ENCODE measurements around the gene MAGI2.
"Not testable (repeated sequence)": the region's sequence is repeated elsewhere in the genome, so short reads cannot be mapped to it uniquely, and the experiment has no call there.

MAGI2 gene

GRCh38 chr7:79452032-79452494, 1.4 kb downstream of the MAGI2 start:
- DNase-seq = peak; percentile 31 to 95 (median 83)

GRCh38 chr7:79451580-79451979, 1.9 kb downstream of the MAGI2 start:
- no peak for DNase-seq

GRCh38 chr7:79442766-79443165, 10.7 kb downstream of the MAGI2 start:
- not testable (repeated sequence) for DNase-seq

GRCh38 chr7:79436378-79436777, 17.1 kb downstream of the MAGI2 start:
- DNase-seq = no peak

GRCh38 chr7:79434867-79435266, 18.6 kb downstream of the MAGI2 start:
- no peak for DNase-seq

- no peak for DNase-seq
Observed at GRCh38 chr7:79434098-79434497, 19.4 kb downstream of the MAGI2 start.

- no peak for DNase-seq
Observed at GRCh38 chr7:79430391-79430790, 23.1 kb downstream of the MAGI2 start.

- peak in 3 of 58 donors; percentile 8 to 64 (median 34) for DNase-seq
Observed at GRCh38 chr7:79425665-79426064, 27.8 kb downstream of the MAGI2 start.

GRCh38 chr7:79421751-79422150, 31.7 kb downstream of the MAGI2 start:
- DNase-seq = no peak

- DNase-seq = no peak
Observed at GRCh38 chr7:79420464-79420863, 33.0 kb downstream of the MAGI2 start.

GRCh38 chr7:79414910-79415309, 38.6 kb downstream of the MAGI2 start:
- DNase-seq = no peak

- no peak for DNase-seq
Observed at GRCh38 chr7:79412915-79413314, 40.6 kb downstream of the MAGI2 start.

- no peak for DNase-seq
Observed at GRCh38 chr7:79412438-79412837, 41.0 kb downstream of the MAGI2 start.

GRCh38 chr7:79410345-79410744, 43.1 kb downstream of the MAGI2 start:
- no peak for DNase-seq

GRCh38 chr7:79407351-79407750, 46.1 kb downstream of the MAGI2 start:
- DNase-seq = no peak

GRCh38 chr7:79406371-79406770, 47.1 kb downstream of the MAGI2 start:
- no peak for DNase-seq

- DNase-seq = no peak
Observed at GRCh38 chr7:79405368-79405767, 48.1 kb downstream of the MAGI2 start.

- no peak for DNase-seq
Observed at GRCh38 chr7:79403879-79404278, 49.6 kb downstream of the MAGI2 start.

- DNase-seq = peak in 1 of 58 donors; percentile 23
Observed at GRCh38 chr7:79403451-79403850, 50.0 kb downstream of the MAGI2 start.

GRCh38 chr7:79401254-79401653, 52.2 kb downstream of the MAGI2 start:
- DNase-seq = no peak

- no peak for DNase-seq
Observed at GRCh38 chr7:79400222-79400621, 53.2 kb downstream of the MAGI2 start.

GRCh38 chr7:79398138-79398749, 55.2 kb downstream of the MAGI2 start:
- no peak for DNase-seq

GRCh38 chr7:79386688-79387422, 66.6 kb downstream of the MAGI2 start:
- DNase-seq = no peak

Data from anterior cingulate cortex (tissue), 58 donors.